ENCODE results near the gene DYTN.
A peak's percentile ranks its signal among the peaks of the same experiment; 100 is the strongest.
"Not testable (repeated sequence)": the region's sequence is repeated elsewhere in the genome, so short reads cannot be mapped to it uniquely, and the experiment has no call there.

The DYTN gene, protein sequence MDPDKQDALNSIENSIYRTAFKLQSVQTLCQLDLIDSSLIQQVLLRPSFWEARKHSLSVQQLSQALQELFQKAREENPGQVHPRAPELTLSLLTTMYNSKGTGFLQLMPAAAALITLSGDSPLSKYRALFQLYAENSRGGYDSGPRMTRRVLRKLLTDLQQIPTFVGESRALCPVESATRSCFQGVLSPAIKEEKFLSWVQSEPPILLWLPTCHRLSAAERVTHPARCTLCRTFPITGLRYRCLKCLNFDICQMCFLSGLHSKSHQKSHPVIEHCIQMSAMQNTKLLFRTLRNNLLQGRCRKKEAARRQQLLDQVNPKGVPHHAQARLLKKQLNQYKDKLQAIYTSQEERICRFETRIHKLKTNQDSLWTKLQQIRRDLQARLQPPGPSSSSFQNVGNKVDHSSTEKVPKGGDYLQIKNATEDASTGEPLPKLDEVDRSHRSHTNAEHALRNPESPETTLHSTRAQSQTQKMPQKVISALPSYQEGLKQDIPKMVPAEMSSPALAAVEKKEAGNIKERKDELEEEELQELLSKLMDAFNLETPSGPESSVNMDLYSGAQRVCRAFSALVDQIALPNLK

GRCh38 chr2:206718296-206718695 lies at the start of gene DYTN:
Gene DYTN, minus strand, starts transcription at chr2:206718396. Its CDS starts 117 bp downstream, at chr2:206718279.
- DNase-seq, result no peak

GRCh38 chr2:206766057-206766930 lies 48.1 kb upstream of the DYTN start:
- no peak for DNase-seq

DNA sequence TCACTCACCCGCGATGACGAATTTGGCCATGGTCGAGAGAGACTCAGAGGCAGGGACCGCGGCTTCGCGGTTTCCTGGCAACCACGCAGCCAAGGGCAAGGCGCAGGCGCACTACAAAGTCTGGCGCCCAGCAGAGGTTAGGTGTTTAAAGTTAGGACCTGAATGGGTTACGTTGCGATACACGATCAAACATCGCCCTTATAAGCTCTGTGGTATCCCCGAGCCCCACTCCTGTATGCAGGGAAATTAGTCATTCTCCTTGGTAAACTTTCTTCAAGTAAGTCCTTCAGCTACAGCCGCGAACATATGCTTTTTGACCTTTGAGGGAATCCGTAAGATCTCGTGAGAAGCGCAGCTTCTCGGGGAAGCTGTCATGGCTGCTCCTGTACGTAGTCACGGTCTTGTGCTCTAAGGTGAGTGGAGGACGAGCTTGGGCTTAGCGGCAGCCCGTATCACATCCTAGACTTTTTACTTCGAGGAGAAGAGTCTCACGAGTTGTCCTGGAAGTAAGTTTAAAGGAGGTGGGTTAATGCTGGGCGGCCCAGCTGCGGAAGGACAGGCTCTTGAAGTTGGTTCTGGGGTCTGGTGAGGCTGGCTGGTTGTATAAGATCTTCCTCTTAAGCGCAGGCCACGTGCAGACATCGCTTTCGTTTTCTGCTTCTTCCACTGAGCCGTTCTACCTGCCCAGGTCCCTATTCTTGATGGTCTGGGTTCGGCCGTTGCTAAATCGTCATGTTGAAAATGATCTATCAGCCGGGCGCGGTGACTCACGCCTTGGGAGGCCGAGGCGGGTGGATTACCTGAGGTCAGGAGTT lies 47.3 kb upstream of the DYTN start, which contains the start of the genes FASTKD2 and MDH1B:
Gene FASTKD2, plus strand, starts transcription at position 365 of the 815 bp plus-strand sequence. CDS start 1,088 bp downstream, outside the sequence.
Gene MDH1B, minus strand, starts transcription at position 87 of the 815 bp plus-strand sequence. Its CDS starts 57 bp downstream, at position 30.
- peak; percentile 94 for DNase-seq

- no peak for DNase-seq
These were observed 46.6 kb upstream of the DYTN start for GRCh38 chr2:206764673-206765241.

DNA sequence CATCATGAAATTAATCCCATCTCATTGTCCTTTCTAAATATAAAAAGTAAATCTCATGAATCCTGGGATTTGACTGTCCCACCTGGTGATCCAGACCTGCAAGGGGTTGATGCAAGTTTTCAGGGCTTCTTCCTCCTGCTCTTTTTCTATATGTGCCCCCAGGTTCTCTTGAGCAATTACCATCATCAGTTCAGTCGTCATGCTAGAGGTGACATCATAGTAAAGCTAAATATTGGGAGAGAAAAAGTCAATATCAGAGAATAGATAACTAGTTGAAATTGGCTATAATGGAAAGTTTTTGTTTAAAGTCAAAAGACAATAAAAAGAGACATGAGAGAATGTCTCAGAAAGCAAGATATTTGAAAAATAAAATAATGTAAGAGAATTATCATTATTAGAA lies 38.6 kb upstream of the DYTN start:
- no peak for DNase-seq

DNA sequence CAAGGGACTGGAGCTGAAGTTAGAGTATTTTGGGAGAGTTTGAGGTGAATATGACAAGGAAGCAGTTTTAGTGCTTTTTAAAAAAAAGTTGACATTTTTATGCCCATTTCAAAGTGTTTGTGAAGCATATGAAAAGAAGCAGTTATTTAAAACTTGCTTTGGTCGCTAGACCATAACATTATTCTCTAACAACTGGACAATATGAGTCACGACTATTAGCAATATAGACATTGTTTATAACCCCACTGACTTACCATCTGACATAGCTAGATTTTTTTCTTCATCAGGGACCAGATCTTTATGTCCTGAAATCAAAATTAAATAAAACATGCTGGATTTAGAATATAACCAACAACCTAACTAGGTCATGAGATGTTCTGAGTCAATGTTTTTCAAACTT lies 22.6 kb upstream of the DYTN start:
- no peak for DNase-seq

DNA sequence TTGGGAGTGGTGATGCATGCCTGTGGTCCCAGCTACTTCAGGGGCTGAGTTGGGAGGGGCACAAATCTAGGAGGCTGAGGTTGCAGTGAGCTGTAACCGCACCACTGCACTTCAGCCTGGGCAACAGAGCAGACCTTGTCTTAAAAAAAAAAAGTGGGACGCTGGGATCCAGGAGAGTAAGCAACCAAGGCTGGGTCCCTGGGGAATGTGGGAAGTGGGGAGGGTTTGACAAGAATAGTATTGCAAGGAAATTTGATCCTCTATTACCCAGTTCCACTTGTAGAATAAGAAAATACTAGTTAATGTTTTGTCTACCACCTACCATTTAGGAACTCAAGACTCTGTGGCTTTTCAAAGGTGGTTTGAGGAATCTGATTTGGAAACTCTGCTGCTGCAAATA lies 21.1 kb upstream of the DYTN start:
- no peak for DNase-seq

GRCh38 chr2:206736935-206737334 lies 18.7 kb upstream of the DYTN start:
- DNase-seq, result no peak

DNA sequence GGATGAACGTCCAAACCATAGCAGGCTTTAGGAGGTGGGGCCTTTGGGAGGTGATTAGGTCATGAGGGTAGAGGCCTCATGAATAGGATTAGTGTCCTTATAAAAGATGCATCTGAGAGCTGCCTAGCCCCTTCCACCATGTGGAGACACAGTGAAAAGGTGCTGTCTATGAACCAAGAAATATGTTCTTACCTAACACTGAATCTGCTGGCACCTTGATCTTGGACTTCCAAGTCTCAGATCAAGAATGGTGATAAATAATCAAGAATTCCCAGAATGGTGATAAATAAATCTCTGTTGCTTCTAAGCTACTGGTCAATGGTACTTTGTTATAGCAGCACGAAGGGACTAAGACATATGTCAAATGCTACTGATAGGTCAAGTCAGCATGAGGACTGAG lies 15.1 kb upstream of the DYTN start:
- DNase-seq, result no peak

DNA sequence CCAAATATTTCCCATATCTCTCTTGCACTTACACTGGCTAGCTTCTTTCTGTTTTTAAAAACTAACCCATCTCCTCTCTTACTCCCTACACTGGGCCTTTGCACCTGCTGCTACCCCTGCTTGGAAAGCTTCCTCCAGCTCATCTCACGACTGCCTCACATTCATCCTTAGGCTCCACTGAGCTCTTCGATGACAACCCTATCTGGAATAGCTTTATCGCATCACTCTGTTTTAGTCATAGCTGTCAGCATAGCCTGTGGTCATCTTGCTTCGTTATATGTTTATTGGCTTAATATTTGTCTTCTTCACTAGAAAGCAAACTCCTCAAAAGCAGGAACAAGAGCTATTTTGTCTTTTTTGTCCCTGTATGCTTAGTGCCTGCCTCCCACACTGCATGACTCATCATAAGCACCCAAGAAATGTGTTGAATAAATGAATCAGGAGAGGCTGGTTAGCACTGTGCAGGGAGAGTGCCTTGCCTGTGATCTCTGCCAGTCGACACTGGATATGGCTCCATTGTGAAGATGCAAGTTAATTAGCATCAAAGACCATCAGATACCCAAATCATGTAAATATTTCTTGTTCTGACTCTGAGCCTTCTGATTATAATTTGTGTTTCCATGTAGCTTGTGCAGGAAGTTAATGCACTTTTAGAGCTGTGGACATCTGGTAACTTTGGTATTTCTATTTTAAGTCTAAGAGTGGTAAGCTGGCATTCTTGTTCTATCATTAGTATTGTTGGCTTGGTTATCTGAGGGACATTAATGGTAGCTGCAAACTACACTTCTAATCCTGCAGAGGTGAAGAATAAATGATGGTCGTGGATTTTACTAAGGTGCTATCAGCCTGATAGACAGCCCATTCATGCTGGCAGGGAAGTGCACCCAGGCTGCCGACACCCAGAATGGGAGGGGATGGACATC lies 10.3 kb upstream of the DYTN start:
- DNase-seq, result no peak

- DNase-seq, result no peak
These were observed 9.1 kb upstream of the DYTN start for GRCh38 chr2:206727287-206727686.

DNA sequence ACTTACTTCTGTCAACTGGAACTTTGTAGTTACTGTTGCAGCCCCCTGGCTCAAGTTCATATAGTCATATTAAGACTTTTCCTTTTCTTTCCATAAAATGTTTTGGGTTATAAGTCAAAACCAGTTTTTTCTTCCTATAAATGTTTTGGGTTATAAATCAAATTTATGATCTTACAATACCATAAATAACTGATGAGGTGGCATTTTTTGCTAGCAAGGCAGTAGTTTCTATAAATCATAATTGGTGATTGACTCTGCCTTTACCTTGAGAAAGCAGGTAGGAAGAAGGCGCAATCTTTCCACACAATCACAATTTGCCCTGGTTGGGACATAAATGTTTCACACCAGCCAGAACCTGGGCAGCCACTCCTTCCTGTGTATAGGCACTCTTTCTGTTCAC lies 5.1 kb upstream of the DYTN start:
- DNase-seq, result no peak

- no peak for DNase-seq
These were observed 3.2 kb upstream of the DYTN start for GRCh38 chr2:206721256-206721920.

DNA sequence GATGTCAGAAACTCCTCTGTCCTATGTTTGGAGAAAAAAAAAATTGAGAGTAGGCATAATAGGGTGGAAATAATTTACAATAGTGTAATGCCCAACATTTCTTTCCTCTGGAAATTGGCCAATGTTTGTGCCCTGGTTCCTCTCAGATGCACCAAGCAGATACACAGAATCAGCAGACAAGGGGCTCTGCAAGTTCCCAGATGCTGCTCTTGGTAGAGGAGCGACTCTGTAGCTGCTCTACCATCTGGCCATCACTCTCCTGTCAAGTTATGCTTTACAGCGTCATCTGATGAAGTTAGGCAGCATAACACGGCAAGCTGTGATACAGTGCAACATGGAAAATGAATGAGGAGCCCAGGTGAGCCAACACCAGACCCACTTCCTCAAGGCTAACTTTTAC lies 1.6 kb downstream of the DYTN start:
- no peak for DNase-seq

DNA sequence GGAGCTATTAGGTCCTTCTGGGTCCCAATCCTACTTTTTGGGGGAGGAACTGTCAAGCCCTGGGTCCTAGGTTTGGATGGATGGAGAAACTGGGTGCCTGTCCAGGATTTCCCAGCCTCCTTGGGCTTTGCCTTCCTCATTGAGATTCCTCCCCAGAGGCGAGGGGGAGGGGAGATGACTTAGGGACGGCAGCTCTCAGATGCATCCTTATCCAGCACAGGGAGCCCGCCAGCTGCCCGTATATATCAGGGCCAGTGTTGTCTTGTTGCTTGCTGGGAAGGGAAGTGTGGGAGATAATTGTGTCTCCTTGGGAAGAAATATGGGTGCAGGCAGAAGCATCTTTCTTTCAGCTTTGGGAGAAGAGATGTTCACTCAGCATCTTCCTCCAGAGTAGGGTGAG lies 3.0 kb downstream of the DYTN start:
- DNase-seq, result not testable (repeated sequence)

GRCh38 chr2:206713746-206714145 lies 4.5 kb downstream of the DYTN start:
- DNase-seq, result no peak

DNA sequence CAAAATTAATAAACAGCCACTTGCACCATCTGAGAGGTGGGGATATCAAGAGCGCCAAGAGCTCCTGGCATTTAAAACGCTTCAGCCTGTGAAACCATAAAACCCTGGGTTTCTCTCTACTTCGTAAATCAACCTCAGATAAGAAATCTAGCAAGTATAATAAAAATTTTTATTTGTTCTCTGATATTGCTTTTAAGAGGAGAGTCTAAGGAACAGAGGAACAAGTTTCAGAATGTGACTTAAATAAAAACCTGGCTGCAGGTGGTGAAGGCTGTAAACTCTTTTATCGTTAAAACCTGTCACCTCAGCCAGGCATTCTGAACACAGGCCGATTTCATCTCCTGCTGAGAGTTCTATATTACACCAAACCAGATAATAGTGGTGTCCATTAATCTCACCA lies 9.9 kb downstream of the DYTN start:
- no peak for DNase-seq

- DNase-seq, result no peak
These were observed 11.0 kb downstream of the DYTN start for GRCh38 chr2:206707164-206707701.

DNA sequence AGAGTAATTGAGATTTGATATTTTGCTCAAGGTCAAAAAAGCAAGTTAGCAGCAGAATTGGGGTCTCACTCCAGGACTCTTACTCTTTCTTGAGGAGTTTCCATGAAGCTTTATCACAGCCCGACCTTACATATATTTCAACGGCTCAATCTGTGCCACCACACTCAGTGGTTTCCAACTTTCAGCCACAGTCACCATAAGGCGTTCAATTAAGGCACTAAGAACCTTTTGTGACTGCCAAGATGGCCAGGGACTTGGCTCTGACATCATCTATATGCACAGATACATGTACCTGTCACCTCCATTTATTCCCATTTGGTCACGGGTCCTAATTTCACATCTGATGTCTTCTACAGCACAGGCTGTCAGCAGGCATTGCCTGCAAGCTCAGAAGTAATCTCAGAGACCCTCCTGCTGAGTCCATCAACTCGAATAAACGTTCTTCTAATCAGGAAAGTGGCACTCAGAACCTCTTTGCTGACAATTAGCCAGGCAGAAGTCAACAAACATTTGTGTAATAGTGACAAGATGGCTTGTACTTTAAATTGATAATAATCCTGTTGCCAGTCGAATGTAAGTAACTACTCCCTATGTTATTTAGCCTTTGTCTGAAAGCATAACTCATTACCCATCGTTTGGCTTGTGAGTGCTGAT lies 16.1 kb downstream of the DYTN start:
- DNase-seq, result no peak

DNA sequence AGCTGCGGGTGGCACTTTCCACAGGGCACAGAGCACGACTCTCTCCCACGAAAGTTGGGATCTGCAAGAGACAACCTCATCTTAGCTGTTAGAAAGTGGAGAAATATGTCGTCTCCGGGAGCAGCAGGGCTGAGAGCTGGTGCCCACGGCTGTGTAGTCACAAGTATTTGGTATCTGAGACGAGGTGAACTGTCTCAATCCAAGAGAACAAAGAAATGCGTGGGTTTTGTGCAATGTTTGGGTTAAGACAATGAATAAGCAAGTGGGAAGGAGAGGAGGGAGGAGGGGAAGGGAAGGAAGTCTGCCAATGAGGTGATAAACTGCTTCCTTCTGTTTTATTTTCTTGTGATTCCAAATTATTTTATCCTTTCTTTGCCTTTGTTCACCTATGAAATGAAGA lies 18.0 kb downstream of the DYTN start:
- no peak for DNase-seq

Data from T1000 (cell line).